Activated T-cell treated with anti-CD3 and anti-CD28 coated beads for 4 hours (primary cell): ENCODE results near the gene MKI67.

Experiments used
- DNase-seq: peaks from one replicate; pipeline ENCODE4 v3.0.0-alpha.2; 2020

MKI67 gene

DNA sequence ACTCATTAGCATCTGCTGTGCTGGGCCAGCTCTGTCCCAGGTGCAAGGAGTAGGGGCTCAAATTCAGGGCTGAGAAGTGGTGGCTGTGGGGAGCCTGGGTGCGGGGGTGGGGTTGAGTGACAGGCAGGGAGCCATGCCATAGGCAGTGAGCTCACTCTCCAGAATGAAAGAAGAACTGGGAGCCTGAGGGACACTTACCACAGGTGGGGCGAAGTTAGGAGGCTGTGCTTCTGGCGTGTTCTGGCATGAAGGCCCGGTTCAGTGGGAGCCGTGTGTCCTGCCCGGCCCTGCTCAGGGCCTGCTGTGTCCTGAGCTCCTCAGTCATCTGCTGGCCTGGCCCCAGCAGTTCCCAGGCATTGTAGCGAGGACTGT is 62.5 kb downstream of the MKI67 start:
- no peak for DNase-seq

DNA sequence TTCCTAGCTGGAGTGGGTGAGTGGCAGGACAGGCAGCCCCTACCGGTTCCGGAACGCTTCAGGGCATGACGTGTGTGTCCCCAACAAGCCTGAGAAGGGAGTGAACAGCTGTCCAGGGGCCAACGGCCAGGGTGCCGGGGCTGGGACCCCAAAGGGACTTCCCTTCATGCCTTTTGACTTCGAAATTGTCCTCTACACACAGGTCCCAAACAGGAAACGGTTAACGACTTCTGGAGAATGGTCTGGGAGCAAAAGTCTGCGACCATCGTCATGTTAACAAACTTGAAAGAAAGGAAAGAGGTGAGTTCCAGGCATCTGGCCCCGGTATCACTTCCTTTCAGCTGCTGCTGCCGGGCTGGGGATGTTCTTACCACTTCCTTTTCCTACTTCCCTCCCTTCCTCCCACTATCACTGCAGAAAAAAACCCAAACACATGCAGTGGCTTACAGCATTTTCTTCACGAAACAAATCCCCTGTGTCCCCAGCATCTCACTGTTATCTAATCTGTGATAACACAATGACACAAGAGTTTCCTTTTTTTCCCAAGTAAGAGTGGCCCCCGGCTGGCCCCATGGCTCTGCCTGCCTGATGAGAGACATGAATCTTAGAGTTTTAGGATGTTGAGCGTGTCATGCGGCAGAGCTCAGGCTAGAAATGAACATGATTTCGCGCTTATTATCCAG is 63.2 kb downstream of the MKI67 start:
- no peak for DNase-seq

DNA sequence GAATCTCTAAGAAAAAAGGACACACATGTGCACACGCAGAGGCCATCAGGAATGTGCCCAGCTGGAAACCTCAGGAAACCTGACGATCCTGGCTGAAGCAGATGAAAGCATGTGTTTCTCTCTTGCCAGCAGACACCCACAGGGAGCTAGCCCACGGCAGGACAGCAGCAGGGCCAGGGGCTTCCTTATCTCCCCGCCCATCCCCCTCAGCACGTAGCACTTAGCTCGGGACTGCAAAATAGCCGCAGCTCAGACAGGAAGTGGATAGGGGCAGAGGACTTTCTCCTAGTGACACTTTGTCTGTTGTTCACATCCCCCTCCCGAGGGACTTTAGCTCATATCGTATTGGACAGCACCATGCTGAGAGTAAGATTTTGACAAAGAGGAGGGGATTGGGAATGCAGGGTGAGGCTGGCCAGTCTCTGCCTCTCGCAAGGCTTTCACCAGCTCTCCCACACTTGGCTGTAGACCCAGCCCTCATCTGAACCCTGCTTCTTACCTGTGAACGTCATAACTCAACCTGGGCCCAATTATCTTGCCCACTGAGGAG is 63.8 kb downstream of the MKI67 start:
- no peak for DNase-seq

DNA sequence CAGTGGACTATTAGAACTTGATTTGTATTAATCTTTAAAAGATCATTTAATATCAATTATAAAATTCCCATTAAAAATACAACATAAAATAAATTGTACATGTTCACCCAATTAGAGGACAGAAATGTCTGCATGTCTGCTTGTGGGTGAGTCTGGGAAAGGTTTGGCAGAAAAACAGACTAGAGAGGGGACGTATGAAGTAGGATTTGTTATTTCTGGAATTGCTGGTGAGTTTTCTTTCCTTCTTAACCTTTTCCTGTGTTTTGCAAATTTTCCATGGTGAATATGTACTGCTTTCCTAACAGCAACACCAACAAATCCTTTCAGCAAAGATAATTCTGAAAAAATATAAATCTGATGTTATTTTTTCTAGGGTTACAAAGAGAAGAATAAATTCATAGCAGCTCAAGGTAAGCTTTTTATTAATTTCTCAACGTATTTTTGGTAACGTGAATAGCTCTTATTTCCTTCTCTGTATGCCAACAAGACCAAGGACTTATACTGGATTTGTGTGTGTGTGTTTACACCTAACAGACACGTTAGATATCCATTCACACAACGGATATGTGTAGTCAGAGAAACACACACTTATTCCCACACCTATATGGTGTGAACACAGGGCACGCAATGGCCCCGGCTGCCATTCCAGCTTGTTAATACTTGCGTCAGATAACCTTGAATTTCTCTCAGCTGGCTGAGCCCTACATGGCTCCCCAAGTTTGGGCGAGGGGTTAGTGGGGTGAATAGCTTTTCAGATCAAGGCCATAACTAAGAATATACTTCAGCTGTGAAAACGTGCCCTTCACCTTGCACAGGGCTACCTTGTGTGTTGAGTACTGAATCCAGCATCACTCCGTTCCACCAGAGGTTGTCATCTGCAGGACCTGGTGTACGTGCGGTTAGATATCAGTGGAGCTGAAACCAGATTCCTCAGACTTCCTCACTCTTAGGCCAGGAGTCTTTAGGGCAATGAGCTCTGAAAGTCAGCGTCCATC is 64.6 kb downstream of the MKI67 start:
- DNase-seq = no peak

DNA sequence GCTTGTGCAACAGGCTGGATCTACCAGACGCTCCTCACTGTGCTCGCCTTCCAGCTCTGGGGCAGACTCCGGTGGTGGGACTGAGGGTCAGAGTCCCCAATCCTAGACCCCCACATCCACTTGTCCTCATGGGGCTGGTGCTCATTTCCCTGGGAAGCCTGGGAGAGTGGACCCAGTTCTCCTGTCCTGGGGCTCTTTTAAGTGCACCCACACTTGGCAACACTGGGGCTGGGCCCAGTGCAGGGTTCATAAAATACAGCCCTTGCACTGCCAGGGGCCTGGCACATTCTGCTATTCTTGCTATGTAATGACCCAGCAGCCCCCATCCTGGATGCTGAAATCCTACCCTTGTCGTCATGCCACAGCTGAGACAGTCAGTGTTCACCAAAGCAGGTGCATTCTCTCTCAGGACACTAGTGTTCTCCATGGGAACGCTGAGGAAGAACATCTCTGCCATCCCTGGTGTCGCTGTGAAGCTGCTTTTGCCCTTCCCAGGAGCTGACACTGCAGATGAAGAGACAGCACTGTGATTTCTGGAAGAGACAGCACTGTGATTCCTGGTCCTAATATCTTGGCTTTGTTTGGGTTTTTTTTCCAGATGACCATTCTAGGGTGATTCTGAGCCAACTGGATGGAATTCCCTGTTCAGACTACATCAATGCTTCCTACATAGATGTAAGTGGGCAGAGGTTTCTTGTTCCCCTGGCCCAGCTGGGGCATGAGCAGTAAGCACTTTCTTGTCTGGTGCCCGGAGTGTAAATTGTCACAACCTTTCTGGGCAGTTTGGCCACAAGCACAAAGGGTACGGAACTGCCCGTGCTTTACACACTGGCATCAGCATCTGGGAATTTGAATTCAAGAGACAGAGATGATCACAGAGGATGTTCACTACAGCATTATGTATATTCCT is 65.6 kb downstream of the MKI67 start:
- no peak for DNase-seq

DNA sequence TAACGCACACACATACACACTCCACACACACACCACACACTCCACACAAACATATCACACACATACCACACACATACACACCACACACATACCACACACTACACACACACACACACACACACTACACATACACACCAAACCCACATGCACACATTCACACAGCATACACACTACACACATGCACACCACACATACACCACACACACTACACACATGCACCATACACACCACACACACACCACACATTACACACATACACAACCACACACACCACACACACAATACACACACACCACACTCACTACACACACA is 66.3 kb downstream of the MKI67 start:
- no peak for DNase-seq

DNA sequence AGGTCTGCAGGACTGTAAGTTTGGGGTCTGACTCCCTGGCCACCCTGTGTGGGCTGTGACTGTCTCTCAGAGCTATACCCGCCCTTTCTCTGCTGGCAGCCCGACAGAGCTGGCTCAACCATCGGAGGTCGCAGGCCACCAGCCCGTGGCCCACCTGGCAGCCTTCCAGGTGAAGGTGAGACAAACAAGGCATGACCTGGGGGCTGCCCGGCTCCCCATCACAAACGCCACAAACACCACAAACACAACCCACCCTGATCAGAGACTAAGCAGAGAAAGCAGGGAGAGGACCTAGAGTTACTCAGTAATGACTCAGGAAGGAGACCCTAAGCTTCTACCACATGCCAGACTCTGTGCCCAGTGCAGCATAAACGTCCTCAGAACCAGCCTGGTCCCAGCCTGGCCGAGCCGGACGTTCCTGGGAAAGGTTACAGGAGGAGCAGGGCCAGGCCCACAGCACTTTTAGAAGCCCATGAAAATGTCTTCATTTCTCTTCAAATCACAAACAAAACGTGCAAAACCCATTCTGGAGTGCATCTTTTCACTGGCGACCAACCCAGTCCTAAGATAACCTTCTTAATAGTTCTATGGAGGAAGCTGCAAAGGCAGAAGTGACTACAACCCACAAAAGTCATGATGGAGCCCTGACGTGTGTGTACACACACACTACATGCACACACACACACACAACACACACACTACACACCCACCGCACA is 66.8 kb downstream of the MKI67 start:
- DNase-seq = no peak

DNA sequence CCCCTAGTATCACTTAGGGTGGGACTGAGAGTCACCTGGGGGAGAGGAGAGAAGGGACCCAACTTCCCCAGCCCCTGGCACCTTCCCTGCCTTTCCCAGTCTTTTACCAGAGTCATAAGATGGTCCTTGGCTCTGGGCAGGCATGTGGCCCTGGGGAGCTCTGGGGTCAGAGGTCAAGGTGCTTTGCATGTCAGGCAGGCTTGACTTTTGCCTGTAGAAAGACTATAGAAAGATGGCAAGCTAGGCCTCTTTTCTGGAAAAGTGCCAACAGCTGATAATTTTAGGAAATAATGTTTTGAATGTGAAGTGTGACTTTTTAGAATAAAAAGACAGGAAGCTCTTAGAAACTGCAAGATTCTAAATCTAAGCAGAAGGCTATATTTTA is 67.5 kb downstream of the MKI67 start:
- no peak for DNase-seq

DNA sequence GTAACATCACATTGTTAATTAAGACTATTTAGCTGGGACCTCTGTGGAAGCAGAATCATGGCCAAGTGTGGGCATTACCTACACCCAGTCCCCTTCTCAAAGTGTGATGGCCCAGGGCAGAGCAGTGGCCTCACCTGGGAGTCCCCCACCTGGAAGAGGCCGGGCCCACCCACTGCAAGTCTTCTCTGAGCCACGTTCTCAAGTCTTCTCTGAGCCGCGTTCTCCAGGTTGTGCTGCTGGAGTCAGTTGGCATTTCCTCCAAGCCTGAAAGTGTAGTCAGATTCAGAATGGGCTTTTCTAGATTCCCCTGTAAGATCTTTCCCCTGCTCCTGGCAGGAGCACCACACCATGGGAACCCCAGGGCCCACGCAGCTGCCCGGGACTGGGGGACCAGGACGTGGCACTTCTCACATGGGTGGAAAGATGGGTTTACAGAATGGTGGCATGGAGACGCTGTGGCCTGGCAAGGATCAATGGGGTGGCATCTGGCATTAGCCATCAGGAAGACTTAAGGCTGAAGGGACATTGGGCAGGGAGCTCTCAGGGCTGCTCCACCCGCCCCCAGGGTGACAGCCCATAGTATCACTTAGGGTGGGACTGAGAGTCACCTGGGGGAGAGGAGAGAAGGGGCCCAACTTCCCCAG is 68.0 kb downstream of the MKI67 start:
- no peak for DNase-seq

DNA sequence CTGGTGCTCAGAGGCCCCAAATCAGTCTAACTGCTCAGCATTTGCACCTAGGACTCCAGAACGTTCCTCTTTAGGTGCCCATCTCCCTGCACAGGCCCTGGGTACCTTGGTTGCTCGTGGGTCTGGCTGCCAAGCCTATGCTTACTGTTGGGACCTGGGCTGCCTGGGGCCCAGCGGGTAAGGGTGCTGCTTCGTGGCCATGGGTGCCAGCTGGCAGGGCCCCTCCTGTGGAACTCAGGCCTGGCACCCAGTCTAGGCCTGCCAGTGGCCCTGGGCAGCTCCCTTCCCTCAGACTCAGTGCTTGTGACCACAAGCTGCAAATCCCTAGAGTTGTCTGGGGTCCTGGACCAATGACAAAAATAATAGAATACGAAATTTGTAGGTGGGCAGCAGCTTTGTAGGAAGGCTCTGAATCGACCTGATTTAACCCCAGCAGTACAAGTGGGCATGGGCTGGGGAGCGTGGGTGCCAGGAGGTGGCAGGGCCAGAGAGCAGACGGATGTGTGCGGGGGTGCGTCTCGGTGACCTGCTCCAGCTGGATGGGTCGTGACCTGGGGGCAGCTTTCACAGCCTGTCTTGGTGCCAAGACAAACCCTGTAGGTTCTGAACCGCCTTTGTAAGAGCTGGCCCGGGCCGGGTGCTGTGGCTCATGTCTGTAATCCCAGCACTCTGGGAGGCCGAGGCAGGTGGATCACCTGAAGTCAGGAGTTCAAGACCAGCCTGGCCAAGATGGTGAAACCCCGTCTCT is 69.7 kb downstream of the MKI67 start:
- DNase-seq = no peak

DNA sequence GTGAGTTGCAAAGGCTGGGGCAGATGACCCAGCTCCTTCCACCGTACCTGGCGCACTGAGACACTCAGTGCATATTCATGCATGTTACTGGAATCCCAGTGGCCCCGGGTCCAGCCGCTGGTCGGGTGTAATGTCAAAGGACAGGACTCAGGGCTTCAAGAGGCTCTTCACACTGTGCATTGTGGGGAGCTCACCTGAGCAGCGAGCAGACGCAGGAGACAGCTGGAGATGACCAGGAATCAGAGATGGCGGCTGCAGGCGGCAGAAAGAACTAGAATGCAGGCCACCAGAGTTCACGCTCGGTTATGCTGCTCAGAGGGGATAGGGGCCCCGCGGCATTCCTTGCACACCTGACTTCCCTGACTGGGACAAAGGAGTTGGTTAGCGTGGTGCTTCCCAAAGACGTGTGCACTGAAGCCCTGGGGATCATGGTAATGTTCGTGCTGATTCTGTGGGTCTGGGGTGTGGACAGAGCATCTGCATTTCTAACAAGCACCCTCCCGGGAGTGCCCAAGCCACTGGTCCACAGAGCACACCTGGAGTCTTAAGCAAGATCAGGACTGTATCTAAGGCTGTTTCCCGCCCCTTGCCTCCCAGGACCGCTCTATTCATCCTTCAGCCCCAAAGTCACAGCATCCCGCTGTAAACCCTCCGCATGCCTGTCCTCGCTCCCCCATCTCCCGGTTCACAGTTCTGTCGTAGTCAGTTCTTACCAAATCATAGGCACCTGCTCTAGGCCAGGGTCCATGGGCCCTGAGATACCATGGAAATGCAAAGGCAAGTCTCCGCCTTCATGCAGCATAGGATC is 71.0 kb downstream of the MKI67 start:
- DNase-seq = no peak

DNA sequence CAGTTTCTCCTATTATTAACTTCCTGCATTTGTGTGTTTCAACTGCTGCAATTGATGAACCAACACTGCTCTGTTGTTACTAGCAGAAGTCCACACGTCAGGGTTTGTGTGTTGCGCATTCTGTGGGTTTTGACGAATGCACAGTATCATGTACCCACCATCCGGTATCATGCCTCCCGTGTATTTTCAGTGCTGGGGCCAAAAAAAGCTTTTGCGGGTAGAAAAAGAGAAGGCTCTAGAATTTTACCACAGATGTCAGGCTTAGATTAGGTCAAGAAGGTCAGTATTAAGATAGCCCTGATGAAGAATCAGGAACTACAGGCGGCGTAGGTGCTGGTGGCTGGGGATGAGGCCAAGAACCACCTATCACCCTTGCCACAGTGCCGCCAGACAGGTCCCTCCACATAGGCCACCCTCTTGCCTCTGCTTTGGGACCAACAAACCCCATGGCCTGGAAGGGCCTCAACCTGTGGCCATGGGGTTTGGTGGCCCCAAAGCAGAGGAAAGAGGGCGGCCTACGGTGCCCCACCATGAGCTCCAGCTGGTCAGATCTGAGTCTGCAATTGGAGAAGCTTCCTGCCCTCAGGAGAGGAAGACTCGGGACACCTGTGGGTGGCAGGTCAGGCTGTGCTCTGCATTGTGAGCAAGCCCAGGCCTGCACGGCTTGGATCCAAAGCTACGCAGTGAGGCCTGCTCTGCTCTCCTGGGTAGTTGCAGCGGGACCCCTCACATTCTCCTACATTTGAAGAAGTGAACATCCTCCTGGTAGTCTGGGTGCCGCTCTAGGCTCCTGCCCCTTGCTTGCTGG is 71.9 kb downstream of the MKI67 start:
- DNase-seq = no peak

DNA sequence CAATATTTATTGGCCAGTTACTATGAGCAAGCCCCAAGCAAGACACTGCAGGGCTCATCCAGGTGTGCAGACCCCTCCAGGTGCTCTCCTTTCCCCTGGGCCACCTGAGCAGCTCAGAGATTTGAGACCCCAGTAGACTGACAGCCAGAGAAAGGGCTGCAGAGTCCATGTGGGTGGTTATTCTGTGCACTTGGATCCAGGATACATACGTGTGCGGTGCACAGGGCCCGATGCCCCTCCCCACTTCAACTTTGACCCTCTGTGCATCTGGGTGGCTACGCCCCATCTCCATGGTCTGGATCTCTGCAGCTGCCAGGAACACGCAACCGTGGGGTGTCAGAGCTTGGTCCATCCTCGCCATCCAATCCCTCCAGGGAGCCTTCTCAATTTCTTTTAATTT is 72.9 kb downstream of the MKI67 start:
- no peak for DNase-seq

DNA sequence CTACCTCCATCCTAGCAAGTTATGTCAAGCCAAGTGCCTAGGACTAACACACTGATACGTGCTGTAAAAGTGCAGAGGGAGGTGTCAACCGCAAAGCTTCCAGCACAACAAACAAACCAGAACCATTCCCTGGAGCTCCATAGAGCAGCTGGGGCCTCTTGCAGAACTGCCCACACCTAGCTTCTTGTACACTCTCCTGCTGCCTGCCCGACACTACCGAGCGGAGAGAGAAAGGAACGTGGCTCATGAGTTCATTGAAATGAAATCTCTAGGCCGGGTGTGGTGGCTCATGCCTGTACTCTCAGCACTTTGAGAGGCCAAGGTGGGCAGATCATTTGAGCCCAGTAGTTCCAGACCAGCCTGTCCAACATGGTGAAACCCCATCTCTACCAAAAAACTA is 73.5 kb downstream of the MKI67 start:
- no peak for DNase-seq

DNA sequence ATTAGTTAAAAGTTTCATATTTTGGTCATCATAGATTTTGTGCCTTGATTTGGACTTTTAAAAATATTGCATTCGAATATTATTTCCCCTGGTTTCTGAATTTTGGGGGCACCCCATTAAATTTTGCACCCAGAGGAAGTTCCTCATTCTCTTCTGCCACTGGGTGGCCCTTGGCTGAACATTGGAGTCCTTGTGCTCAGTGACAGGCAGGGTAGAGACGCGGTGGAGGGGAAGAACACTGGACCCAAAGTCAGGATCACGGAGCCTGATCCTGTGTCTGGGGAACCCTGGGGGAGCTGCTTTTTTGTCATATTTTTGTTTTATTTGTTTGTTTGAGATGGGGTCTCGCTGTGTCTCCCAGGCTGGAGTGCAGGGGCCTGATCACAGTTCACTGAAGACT is 74.7 kb downstream of the MKI67 start:
- DNase-seq = no peak

DNA sequence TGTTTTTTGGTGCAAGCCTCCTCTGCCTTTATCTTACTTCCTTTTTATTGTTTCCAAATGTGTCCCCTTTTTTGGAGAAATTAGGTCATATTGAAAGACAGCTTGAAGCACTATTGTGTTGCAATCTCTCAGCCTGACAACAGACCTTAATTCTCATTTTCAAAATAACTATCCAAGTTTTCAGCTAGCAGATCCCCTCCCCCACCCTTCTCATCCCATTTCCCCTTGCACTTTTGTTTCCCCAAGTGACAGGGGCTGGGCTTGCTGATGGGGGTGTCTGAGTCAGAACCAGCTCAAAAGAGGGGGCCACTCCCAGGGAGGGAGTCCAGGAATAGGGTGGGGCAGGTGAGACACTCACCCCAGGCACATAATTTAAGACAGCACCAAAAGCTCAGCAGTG is 75.3 kb downstream of the MKI67 start:
- DNase-seq = no peak

DNA sequence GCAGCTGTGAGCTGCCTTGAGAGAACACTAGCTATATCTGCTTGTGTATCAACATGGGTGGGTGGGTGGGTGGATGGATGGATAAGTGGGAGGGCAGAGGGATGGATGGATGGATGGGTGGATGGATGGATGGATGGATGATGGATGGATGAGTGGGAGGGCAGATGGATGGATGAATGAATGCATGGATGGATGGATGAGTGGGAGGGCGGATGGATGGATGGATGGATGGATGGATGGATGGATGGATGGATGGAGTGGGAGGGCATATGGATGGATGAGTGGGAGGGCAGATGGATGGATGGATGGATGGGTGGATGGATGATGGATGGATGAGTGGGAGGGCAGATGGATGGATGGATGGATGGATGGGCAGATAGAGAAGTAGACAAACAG is 76.1 kb downstream of the MKI67 start:
- no peak for DNase-seq

DNA sequence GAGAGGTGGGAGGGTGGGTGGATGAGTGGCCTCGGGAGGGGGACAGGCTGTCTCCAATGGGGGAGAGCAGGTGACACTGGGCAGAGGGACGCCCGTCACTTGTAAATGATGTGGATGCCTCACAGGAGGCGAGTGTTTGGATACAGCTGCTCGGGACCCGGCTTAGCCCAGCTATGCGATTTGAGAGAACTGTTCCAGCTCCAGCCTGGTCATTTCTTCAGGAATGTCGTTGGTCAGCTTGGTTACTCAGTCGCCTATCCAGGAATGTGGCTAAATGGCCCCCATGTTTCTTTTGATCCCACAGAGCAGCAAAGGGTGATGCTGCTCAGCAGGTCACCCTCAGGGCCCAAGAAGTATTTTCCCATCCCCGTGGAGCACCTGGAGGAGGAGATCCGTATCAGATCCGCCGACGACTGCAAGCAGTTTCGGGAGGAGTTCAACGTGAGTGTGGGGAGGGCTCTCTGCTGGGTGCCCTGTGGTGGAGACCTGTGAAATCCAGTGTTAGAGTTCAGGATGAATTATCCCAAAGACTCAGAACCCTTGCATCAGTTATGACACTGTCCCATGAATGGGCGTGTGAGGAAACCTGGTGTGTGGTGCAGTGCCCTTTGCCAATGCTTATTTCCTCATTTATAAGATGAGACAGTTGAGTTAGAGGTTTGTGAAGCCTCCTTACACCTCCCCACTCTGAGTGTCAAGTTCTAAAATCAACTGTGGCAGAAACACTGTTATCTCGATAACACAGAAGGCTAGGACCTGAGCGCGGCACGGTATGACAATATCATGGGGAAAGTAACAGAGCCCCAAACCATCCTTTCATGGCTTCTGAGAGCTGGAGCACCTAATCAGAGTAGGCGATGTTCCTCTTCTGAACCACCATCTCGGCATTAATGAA is 76.8 kb downstream of the MKI67 start:
- DNase-seq = no peak
